ENCODE measurements around the gene MFAP3.
"Not testable (repeated sequence)": the region's sequence is repeated elsewhere in the genome, so short reads cannot be mapped to it uniquely, and the experiment has no call there.

MFAP3 gene

GRCh38 chr5:154038707-154039457 is at the start of gene MFAP3, which contains the start of gene FAM114A2:
MFAP3 (plus strand) TSS chr5:154038967; CDS start chr5:154049723, 10,756 bp downstream.
FAM114A2 (minus strand) TSS chr5:154038910; CDS start chr5:154034953, 3,957 bp downstream.
- DNase-seq (ENCODE audit: low read depth in 2 of 2): peak; percentile 83 to 86

DNA sequence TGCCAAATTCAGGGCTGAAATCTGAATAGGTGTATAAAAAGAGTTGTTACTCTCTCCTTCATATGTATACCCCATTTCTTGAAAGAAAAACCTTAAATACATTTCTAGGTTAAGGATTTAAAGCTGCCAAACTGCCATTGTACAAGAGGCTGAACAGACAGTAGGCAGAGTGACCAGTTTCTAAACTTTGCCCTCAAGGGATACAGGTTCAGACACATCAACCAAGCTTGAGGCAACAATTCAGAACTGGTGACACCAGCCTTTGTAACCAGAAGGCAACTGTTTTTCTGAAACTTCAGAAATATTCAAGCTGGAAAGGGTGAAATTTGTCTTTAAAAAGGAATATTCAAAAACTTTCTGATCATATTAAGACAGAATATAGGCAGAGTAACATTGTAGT is 47.6 kb upstream of the MFAP3 start:
- no peak for DNase-seq (ENCODE audit: low read depth in 2 of 2)

DNA sequence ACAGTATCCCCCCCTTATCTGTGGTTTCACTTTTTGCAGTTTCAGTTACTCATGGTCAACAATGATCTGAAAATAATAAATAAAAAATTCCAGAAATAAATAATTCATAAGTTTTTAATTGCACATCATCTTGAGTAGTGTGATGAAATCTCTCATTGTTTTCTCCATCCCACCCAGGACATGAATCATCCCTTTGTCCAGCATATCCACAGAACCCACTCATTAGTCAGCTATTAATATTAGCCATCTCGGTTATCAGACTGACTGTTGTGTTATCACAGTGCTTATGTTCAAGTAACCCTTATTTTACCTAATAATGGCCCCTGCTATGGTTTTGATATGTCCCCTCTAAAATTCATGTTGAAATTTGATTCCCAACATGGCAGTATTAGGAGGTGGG is 40.8 kb upstream of the MFAP3 start:
- DNase-seq (ENCODE audit: low read depth in 2 of 2): no peak

- no peak for DNase-seq (ENCODE audit: low read depth in 2 of 2)
Observed at GRCh38 chr5:153998768-153999167, 40.0 kb upstream of the MFAP3 start.

DNA sequence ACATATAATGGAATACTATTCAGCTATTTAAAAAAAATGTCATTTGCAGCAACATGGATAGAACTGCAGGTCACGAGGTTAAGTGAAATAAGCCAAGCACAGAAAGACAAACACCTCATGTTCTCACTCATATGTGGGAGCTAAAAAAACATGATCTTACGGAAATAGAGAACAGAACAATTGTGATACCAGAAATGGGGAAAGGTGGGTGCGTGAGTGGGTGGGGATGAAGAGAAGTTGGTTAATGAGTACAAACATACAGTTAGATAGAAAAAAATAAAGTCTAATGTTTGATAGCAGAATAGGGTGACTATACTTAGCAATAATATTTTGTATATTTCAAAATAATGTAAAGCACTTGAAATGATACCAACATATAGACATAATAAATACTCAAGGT is 38.8 kb upstream of the MFAP3 start:
- no peak for DNase-seq (ENCODE audit: low read depth in 2 of 2)

DNA sequence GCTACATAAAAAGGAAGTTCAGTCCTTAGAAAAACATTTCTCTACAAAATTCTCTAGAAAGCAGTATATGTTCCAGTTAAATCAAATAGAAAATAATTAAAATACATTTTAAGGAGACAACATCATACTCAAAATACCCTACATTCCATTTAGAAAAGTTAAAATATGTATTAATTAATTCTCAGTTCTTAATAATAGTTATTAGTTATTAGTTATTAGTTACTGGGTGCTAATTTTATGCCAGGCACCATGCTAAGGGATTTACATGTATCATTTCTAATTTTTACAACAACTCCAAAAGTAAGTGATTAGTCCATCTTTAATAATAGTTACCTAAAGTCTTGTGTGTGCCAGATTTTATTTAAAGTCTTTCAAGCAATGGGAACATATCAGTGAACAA is 38.1 kb upstream of the MFAP3 start:
- DNase-seq (ENCODE audit: low read depth in 2 of 2): no peak

DNA sequence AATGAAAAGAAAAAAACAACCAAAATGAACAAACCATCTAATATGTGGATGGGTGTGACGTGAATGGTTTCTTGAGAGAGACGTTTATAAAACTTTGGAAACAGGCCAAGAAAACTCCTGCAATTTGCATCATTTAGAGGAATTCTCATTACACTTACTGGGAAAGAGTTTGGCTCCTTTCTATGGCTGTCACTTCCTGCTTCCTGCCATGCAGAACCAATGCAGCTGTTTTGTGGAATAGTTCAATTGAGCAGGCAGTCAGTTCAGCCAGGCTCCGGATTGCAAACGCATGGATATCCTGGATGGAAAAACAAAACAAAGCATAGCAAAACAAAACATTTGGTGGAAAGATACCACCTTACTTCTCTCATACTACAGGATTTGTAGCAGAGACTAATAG is 36.7 kb upstream of the MFAP3 start:
- no peak for DNase-seq (ENCODE audit: low read depth in 2 of 2)

DNA sequence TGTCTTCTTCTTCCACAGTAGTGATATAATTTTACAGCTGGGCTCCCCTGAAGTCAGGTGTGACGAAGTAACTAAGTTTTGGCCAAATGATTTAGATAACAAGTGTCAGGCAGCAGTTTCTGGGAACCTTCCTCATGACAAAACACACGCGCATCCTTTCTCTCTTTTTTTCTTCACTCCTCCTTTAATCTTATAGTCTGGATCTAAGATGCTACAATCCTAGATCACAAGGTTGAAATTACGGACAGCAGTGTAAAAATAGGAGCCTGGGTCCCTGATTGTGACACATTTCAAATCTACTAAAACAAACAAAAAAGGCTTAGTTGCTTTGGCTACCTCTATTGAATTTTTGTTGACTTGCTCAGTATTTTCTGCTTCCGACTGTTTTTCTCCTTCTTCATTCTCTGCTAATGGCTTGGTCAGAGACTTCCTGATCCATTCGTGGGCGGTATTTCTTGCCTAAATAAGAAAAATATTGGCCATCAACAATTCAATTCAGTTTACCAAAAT is 36.2 kb upstream of the MFAP3 start:
- no peak for DNase-seq (ENCODE audit: low read depth in 2 of 2)

GRCh38 chr5:154005648-154006047 is 33.1 kb upstream of the MFAP3 start:
- no peak for DNase-seq (ENCODE audit: low read depth in 2 of 2)

GRCh38 chr5:154010660-154011059 is 28.1 kb upstream of the MFAP3 start:
- DNase-seq (ENCODE audit: low read depth in 2 of 2): no peak

DNA sequence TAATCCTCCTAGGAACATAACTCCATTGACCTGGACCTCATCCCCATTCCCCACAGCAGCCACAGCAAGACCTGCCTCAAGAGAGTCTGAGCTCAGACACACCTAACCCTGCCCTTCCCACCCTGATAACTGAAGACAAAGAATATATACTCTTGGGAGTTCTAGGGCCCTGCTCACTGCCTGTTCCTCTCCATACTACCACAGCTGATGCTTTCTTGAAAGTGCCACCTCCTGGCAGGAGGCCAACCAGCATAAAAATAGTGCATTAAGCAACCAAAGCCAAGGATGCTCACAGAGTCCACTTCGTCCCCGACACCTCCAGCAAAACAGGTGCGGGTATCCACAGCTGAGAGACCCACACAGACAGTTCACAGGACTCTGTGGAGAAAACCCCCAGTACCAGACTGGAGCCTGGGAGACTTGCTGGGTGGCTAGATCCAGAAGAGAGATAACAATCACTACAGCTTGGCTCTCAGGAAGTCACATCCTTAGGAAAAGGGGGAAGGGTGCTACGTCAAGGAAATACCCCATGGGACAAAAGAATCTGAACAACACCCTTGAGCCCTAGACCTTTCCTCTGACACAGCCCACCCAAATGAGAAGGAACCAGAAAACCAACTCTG is 23.6 kb upstream of the MFAP3 start:
- no peak for DNase-seq (ENCODE audit: low read depth in 2 of 2)

- DNase-seq (ENCODE audit: low read depth in 2 of 2): not testable (repeated sequence)
Observed at GRCh38 chr5:154018919-154019318, 19.8 kb upstream of the MFAP3 start.

DNA sequence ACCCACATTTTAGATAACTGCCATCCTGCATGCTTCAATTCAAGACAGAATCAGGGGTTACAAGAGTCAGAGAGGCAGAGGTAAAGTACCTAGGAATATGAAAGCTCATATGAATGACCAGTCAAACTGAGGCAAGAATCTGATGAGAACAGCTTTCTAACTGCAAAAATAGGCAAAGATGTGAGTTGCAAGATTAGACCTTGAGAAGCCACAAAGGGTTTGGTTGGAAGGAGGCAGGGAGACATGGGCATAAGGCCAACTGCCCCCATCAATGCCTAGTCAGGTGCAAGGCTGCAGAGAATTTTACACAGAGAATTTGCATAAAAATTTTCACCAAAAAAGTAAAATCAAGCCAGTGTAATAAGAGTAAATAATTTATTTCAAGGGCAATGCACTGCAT is 12.8 kb upstream of the MFAP3 start:
- no peak for DNase-seq (ENCODE audit: low read depth in 2 of 2)

- no peak for DNase-seq (ENCODE audit: low read depth in 2 of 2)
Observed at GRCh38 chr5:154031937-154032489, 6.8 kb upstream of the MFAP3 start.

DNA sequence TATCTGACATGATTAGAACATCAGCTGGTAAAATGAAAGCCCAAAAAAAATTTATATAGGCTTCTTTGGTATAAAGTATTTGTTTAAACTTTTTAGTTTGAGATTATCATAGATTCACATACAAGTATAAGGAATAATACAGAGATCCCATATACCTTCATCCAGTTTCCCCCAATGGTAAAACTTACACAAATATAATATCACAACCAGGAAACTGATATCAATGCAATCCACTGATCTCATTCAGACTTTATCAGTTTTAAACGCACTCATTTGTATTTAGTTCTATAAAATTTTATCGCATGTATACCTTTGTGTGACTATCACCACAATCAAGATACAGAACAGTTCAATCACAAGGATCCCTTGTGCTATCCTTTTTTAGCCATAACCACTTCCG is 3.8 kb upstream of the MFAP3 start:
- no peak for DNase-seq (ENCODE audit: low read depth in 2 of 2)

GRCh38 chr5:154038261-154038706 is 483 bp upstream of the MFAP3 start:
- peak; percentile 15 for DNase-seq (ENCODE audit: low read depth in 2 of 2)

DNA sequence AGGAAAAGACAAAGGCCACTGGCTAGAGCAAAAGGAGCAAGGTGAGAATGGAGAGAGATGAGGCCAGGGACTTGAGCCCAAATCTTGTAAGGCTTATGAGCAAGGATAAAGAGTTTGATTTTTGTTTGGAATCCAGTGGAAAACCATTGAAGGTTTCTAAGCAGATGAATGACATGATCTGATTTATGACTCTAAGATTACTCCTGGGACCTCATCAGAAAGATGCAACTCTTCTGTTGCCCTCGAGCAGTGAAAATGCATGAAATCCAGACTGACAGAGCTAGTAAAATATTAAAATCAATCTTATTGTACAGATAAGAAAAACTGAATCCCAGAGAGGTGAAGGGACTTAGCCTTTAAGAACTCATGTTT is 677 bp downstream of the MFAP3 start:
- no peak for DNase-seq (ENCODE audit: low read depth in 2 of 2)

GRCh38 chr5:154042766-154043165 is 4.0 kb downstream of the MFAP3 start:
- no peak for DNase-seq (ENCODE audit: low read depth in 2 of 2)

GRCh38 chr5:154044099-154044498 is 5.3 kb downstream of the MFAP3 start:
- DNase-seq (ENCODE audit: low read depth in 2 of 2): no peak

DNA sequence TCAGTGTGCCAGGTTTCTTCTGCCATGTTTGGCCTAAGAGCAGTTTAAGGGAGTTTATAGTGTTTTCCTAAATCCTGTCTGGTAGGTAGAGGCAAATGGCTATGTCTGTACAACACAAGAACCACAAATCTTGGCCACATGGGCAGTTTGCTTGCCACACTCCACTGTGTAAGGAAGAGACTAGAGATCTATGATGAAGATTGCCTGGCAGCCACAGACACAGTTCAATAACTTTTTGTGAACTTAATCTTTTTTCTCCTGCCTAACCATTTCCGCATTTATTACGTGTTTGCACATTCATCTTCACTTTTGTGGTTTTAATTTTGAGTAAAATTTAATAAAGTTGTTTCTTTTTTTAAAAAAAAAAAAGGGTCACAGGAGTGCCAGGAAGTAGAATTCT is 5.8 kb downstream of the MFAP3 start:
- DNase-seq (ENCODE audit: low read depth in 2 of 2): no peak

DNA sequence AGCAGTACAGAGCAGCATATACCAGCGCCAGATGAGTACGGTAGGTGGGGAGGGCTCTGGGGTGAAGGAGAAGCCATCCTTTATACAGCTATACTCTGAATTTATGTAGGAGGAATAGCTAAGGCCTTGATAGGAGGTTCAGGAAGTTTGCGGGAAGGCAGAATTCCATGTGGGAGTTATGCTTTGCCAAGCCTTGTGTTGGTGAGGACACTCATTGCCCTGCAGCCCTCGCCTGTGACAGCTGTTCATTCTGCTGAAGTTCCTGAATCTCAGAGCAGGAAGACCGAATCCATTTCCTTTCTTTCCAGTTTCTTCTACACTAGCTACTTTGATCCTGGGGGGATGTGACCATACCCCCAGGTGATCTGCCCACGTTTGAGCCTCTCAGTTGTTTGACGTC is 7.7 kb downstream of the MFAP3 start:
- DNase-seq (ENCODE audit: low read depth in 2 of 2): no peak

DNA sequence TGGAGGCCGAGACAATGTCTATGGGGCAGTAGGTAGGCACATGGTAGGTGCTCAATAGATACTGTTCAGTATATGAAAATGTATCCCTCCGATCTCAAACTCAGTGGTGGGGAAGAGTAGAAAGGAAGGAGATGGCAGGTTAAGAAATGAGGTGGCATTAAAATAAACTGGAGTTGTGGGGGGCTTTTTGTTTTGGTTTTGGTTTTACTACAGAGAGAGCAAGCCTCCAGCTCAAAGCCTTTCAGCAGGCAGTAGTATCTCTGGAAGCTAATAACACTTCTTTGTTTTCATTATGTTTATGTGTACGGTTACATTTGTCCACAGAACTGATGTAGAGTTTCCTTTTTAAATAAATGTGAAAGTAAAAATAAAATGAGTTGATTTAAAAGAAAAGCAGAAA is 8.6 kb downstream of the MFAP3 start:
- DNase-seq (ENCODE audit: low read depth in 2 of 2): no peak

- no peak for DNase-seq (ENCODE audit: low read depth in 2 of 2)
Observed at GRCh38 chr5:154049636-154050035, 10.9 kb downstream of the MFAP3 start.

Data from stimulated activated CD4-positive, alpha-beta T cell treated with anti-CD3 and anti-CD28 coated beads, Interleukin-12 subunit alpha, Interleukin-12 subunit beta, amount 100 ng/mL, for 24 hours (primary cell).